ENCODE measurements around the gene RB1.
"Not testable (repeated sequence)": the region's sequence is repeated elsewhere in the genome, so short reads cannot be mapped to it uniquely, and the experiment has no call there.

The RB1 gene

GRCh38 chr13:48318377-48318811, 14.8 kb downstream of the RB1 start:
- H3K4me1 Mint-ChIP-seq: peaks cover 48% of the 10 kb centered on the region
- peaks cover 2% of the 10 kb centered on the region for H3K9me3 Mint-ChIP-seq
- no peak for ATAC-seq
- no peak for DNase-seq (ENCODE audit: low spot score in 2 of 2)
- peaks cover 26% of the 10 kb centered on the region for H3K36me3 Mint-ChIP-seq
- H3K27ac Mint-ChIP-seq: peak overlapping the region; percentile 61
- H3K4me3 Mint-ChIP-seq: peak overlapping the region; percentile 78

GRCh38 chr13:48318821-48319511, 15.4 kb downstream of the RB1 start:
- no peak for DNase-seq (ENCODE audit: low spot score in 2 of 2)
- ATAC-seq: peak; percentile 57
- Mint-ChIP-seq H3K27ac (peak overlapping the region; percentile 70), H3K4me3 (peak overlapping the region; percentile 78), H3K36me3 (peaks cover 23% of the 10 kb centered on the region), H3K9me3 (peaks cover 2% of the 10 kb centered on the region), H3K4me1 (peaks cover 50% of the 10 kb centered on the region)

- peak overlapping the region; percentile 70 for H3K27ac Mint-ChIP-seq
- H3K9me3 Mint-ChIP-seq: peaks cover 2% of the 10 kb centered on the region
- ATAC-seq (peak; percentile 65), DNase-seq (ENCODE audit: low spot score in 2 of 2) (no peak)
- peak overlapping the region; percentile 78 for H3K4me3 Mint-ChIP-seq
- peaks cover 23% of the 10 kb centered on the region for H3K36me3 Mint-ChIP-seq
- H3K4me1 Mint-ChIP-seq: peaks cover 57% of the 10 kb centered on the region
These were observed 16.2 kb downstream of the RB1 start for GRCh38 chr13:48319531-48320398.

- Mint-ChIP-seq H3K27ac (peak overlapping the region; percentile 70), H3K4me3 (peak overlapping the region; percentile 78), H3K36me3 (peaks cover 19% of the 10 kb centered on the region), H3K4me1 (peaks cover 52% of the 10 kb centered on the region), H3K9me3 (peaks cover 2% of the 10 kb centered on the region)
- ATAC-seq: no peak
- no peak for DNase-seq (ENCODE audit: low spot score in 2 of 2)
These were observed 16.8 kb downstream of the RB1 start for GRCh38 chr13:48320399-48320790.

- Mint-ChIP-seq H3K4me3 (peak overlapping the region; percentile 78), H3K36me3 (peaks cover 19% of the 10 kb centered on the region), H3K9me3 (peaks cover 2% of the 10 kb centered on the region), H3K4me1 (peaks cover 46% of the 10 kb centered on the region), H3K27ac (no peak overlapping the region)
- DNase-seq (ENCODE audit: low spot score in 2 of 2): no peak
- no peak for ATAC-seq
These were observed 17.4 kb downstream of the RB1 start for GRCh38 chr13:48320891-48321510.

- peaks cover 10% of the 10 kb centered on the region for H3K36me3 Mint-ChIP-seq
- ATAC-seq (no peak), DNase-seq (ENCODE audit: low spot score in 2 of 2) (no peak)
- H3K9me3 Mint-ChIP-seq: peaks cover 2% of the 10 kb centered on the region
- peak overlapping the region; percentile 78 for H3K4me3 Mint-ChIP-seq
- H3K4me1 Mint-ChIP-seq: peaks cover 40% of the 10 kb centered on the region
- H3K27ac Mint-ChIP-seq: no peak overlapping the region
These were observed 18.7 kb downstream of the RB1 start for GRCh38 chr13:48322294-48322693.

- DNase-seq (ENCODE audit: low spot score in 2 of 2): no peak
- Mint-ChIP-seq H3K36me3 (no peaks in the 10 kb centered on the region), H3K27ac (no peak overlapping the region), H3K9me3 (peaks cover 3% of the 10 kb centered on the region), H3K4me3 (no peak overlapping the region), H3K4me1 (peaks cover 22% of the 10 kb centered on the region)
- ATAC-seq: no peak
These were observed 30.4 kb downstream of the RB1 start for GRCh38 chr13:48333976-48334375.

GRCh38 chr13:48334534-48335127, 31.1 kb downstream of the RB1 start:
- Mint-ChIP-seq H3K27ac (no peak overlapping the region), H3K9me3 (peaks cover 3% of the 10 kb centered on the region), H3K36me3 (no peaks in the 10 kb centered on the region), H3K4me1 (peaks cover 22% of the 10 kb centered on the region), H3K4me3 (no peak overlapping the region)
- no peak for DNase-seq (ENCODE audit: low spot score in 2 of 2)
- ATAC-seq: peak; percentile 76

- Mint-ChIP-seq H3K4me1 (peaks cover 11% of the 10 kb centered on the region), H3K36me3 (peaks cover 16% of the 10 kb centered on the region)
- not testable (repeated sequence) for DNase-seq (ENCODE audit: low spot score in 2 of 2); ATAC-seq; H3K9me3 Mint-ChIP-seq; H3K4me3 Mint-ChIP-seq; H3K27ac Mint-ChIP-seq
These were observed 35.6 kb downstream of the RB1 start for GRCh38 chr13:48339198-48339597.

GRCh38 chr13:48344264-48344663, 40.7 kb downstream of the RB1 start:
- H3K36me3 Mint-ChIP-seq: peaks cover 57% of the 10 kb centered on the region
- H3K27ac Mint-ChIP-seq: no peak overlapping the region

GRCh38 chr13:48346583-48346982, 43.0 kb downstream of the RB1 start:
- no peak overlapping the region for H3K27ac Mint-ChIP-seq
- peaks cover 14% of the 10 kb centered on the region for H3K4me1 Mint-ChIP-seq
- H3K4me3 Mint-ChIP-seq: no peak overlapping the region
- H3K36me3 Mint-ChIP-seq: peaks cover 66% of the 10 kb centered on the region
- DNase-seq (ENCODE audit: low spot score in 2 of 2) (no peak), ATAC-seq (peak; percentile 99)
- H3K9me3 Mint-ChIP-seq: peaks cover 9% of the 10 kb centered on the region

More at GRCh38 chr13:48344264-48344663, 40.7 kb downstream of the RB1 start:
- ATAC-seq (no peak), DNase-seq (ENCODE audit: low spot score in 2 of 2) (no peak)
- Mint-ChIP-seq H3K4me3 (no peak overlapping the region), H3K9me3 (peaks cover under 1% of the 10 kb centered on the region), H3K4me1 (peaks cover 14% of the 10 kb centered on the region)

GRCh38 chr13:48349525-48349924, 46.0 kb downstream of the RB1 start:
- H3K4me1 Mint-ChIP-seq: peaks cover 9% of the 10 kb centered on the region
- peaks cover 56% of the 10 kb centered on the region for H3K36me3 Mint-ChIP-seq
- DNase-seq (ENCODE audit: low spot score in 2 of 2) (no peak), ATAC-seq (no peak)
- no peak overlapping the region for H3K27ac Mint-ChIP-seq
- H3K4me3 Mint-ChIP-seq: no peak overlapping the region
- H3K9me3 Mint-ChIP-seq: peaks cover 28% of the 10 kb centered on the region

- Mint-ChIP-seq H3K36me3 (peaks cover 23% of the 10 kb centered on the region), H3K27ac (no peak overlapping the region), H3K4me1 (no peaks in the 10 kb centered on the region), H3K4me3 (no peak overlapping the region), H3K9me3 (peaks cover 35% of the 10 kb centered on the region)
- ATAC-seq: no peak
- DNase-seq (ENCODE audit: low spot score in 2 of 2): no peak
These were observed 50.0 kb downstream of the RB1 start for GRCh38 chr13:48353590-48353989.

- not testable (repeated sequence) for H3K27ac Mint-ChIP-seq; H3K4me1 Mint-ChIP-seq; DNase-seq (ENCODE audit: low spot score in 2 of 2); ATAC-seq; H3K4me3 Mint-ChIP-seq
- Mint-ChIP-seq H3K9me3 (peaks cover 28% of the 10 kb centered on the region), H3K36me3 (peaks cover 12% of the 10 kb centered on the region)
These were observed 52.0 kb downstream of the RB1 start for GRCh38 chr13:48355524-48355923.

- Mint-ChIP-seq H3K36me3 (peaks cover 17% of the 10 kb centered on the region), H3K4me3 (no peak overlapping the region), H3K27ac (no peak overlapping the region), H3K4me1 (no peaks in the 10 kb centered on the region), H3K9me3 (peaks cover 26% of the 10 kb centered on the region)
- DNase-seq (ENCODE audit: low spot score in 2 of 2): no peak
- no peak for ATAC-seq
These were observed 53.2 kb downstream of the RB1 start for GRCh38 chr13:48356750-48357149.
